Activated CD8-positive, alpha-beta memory T cell treated with anti-CD3 and anti-CD28 coated beads, Interleukin-2, amount 10 ng/mL, durations not matched to agents 7 days and 5 days (primary cell): ENCODE data around the gene SVEP1. TPM values are rescaled to one million over a fixed set of nuclear protein-coding genes. Genes with fewer than 3 reads are reported as not detected.
A peak's percentile ranks its signal among the peaks of the same experiment; 100 is the strongest.

Experiments used
- ATAC-seq: fragments of 150-1000 bp; cut with Tn5 transposase; one replicate; pipeline ENCODE4 v1.10.0; 2021; ENCODE audit warnings: moderate library complexity
- CTCF ChIA-PET: fragments of 350-600 bp; sonication (Branson Sonifier 250); formaldehyde crosslinking; loops from one replicate; lab custom pipeline; 2021; ENCODE audit warnings: antibody characterized with exemption; lab: Charles Lee
- DNase-seq: peaks from one replicate; pipeline ENCODE4 v3.0.0-alpha.2; 2020
- H3K27ac Mint-ChIP-seq: one replicate; pipeline ENCODE4 v1.8.0; 2021; ENCODE audit warnings: mild to moderate bottlenecking, mixed read lengths
- H3K27me3 Mint-ChIP-seq: one replicate; pipeline ENCODE4 v1.8.0; 2021; ENCODE audit warnings: mixed read lengths
- H3K36me3 Mint-ChIP-seq: one replicate; pipeline ENCODE4 v1.8.0; 2021; ENCODE audit warnings: mild to moderate bottlenecking, mixed read lengths
- H3K4me1 Mint-ChIP-seq: one replicate; pipeline ENCODE4 v1.8.0; 2021; ENCODE audit warnings: mixed read lengths
- H3K4me3 Mint-ChIP-seq: one replicate; pipeline ENCODE4 v1.8.0; 2021; ENCODE audit warnings: mild to moderate bottlenecking, moderate library complexity, mixed read lengths
- H3K9me3 Mint-ChIP-seq: one replicate; pipeline ENCODE4 v1.8.0; 2022; ENCODE audit warnings: low read depth, mixed read lengths
- total RNA-seq, 2 experiments: library from RNA; stranded (reverse); gene quantifications; one replicate each; pipeline ENCODE4 v1.2.3, GENCODE V29; 2021

Gene SVEP1
- total RNA-seq, 2 experiments from 2014 or later: not detected

DNA sequence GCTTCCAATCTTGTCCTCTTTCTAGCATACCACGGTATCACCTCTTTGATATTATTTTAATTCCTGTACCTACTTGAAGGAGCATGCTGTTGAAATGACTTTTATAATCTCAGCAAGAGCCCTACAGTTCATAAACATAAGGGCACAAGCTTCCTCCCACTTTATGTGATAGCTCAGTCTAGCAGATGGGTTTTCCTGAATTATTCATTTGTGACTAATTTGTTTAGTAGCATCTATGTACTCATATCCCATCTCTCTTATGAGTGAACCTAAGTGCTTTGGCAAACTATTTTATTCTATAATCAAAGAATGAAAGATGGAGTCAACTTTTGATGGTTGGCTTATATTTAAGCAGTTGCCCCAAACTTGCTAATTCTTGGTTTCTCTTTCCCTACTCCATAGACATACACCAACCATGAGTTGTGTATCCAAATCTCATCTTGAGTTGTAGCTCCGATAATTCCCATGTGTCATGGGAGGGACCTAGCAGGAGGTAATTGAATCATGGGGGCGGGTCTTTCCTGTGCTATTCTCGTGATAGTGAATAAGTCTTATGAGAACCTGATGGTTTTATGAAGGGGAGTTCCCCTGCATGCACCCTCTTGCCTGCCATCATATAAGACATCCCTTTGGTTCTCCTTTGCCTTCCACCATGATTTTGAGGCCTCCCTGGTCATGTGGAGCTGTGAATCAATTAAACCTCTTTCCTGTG is 259.6 kb downstream of the SVEP1 start:
- ATAC-seq: no peak

DNA sequence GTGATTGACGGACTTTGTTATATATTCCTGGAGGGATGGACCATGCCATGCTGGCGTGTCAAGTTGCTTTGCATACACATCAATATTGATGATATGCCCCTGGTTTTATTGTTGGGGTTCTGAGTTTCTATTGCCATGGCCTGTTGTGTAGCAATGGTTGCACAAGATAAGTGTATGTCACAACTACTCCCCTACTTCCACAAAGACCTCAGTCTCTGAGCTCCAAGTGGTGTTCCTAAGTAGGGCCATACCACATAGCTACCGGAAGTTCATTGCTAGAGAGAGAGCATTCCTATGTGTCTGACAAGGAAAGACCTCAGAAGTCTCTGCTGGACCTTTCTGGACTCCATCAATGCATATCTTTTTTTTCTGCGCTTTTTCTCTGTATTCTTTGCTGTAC is 261.6 kb downstream of the SVEP1 start:
- Mint-ChIP-seq H3K27me3 (peaks cover 6% of the 10 kb centered on the region), H3K4me3 (no peak overlapping the region), H3K4me1 (peaks cover 3% of the 10 kb centered on the region), H3K9me3 (no peaks in the 10 kb centered on the region), H3K36me3 (no peaks in the 10 kb centered on the region), H3K27ac (no peak overlapping the region)
- no peak for ATAC-seq
- no peak for DNase-seq
- CTCF ChIA-PET: no interaction called here

More for the DNA sequence above, 259.6 kb downstream of the SVEP1 start:
- Mint-ChIP-seq H3K27ac (no peak overlapping the region), H3K27me3 (peaks cover 8% of the 10 kb centered on the region), H3K4me1 (peaks cover 3% of the 10 kb centered on the region), H3K4me3 (no peak overlapping the region), H3K36me3 (no peaks in the 10 kb centered on the region), H3K9me3 (no peaks in the 10 kb centered on the region)
- no peak for DNase-seq
- CTCF ChIA-PET: no interaction called here

DNA sequence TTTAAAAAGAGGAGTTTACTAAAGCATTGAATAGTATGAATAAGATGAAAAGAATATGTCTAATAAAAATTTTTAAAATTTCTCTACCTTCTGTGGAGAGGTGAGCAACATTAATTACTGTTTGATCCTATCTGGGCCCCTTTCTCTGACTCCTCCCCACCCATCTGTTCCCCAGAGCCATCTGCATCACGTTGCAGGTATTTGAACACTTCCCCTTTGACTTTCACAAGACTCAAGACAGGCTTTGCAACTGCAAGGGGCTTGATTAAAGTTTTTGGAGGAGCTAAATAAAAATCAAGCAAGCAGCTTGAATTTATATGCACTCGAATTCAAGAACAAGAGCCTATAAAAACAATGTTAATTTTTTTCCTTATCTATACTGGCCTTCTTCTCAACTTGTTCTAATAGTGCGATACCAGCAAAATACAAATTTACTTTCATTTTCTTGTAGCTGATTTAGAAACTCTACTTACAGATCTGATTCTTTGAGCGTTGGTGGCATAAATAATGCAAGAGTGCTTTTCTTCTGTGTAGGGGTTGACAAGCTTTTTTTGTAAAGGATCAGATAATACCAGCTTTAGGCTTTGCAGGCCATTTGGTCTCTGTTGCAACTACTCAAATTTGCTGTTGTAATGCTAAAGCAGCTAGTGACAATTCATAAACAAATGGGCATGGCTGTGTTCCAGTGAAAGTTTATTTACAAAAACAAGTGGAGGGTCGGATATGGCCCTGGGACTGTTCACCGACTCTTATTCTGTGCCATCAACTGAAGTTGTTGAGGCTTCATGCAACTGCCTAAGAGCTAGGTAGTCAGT is 263.1 kb downstream of the SVEP1 start:
- Mint-ChIP-seq H3K36me3 (no peaks in the 10 kb centered on the region), H3K4me1 (peaks cover 3% of the 10 kb centered on the region), H3K27ac (no peak overlapping the region), H3K9me3 (peaks cover 3% of the 10 kb centered on the region), H3K4me3 (peak overlapping the region; percentile 42), H3K27me3 (no peaks in the 10 kb centered on the region)
- ATAC-seq (no peak), DNase-seq (no peak)
- CTCF ChIA-PET: no interaction called here

Other genes starting within 250 kb of the SVEP1 start
- not detected for gene TXNDC8, start 241.9 kb downstream of the SVEP1 start, total RNA-seq
- gene MUSK, start 89.0 kb upstream of the SVEP1 start, total RNA-seq: not detected